ENCODE data around the gene TTK.

The TTK gene

DNA sequence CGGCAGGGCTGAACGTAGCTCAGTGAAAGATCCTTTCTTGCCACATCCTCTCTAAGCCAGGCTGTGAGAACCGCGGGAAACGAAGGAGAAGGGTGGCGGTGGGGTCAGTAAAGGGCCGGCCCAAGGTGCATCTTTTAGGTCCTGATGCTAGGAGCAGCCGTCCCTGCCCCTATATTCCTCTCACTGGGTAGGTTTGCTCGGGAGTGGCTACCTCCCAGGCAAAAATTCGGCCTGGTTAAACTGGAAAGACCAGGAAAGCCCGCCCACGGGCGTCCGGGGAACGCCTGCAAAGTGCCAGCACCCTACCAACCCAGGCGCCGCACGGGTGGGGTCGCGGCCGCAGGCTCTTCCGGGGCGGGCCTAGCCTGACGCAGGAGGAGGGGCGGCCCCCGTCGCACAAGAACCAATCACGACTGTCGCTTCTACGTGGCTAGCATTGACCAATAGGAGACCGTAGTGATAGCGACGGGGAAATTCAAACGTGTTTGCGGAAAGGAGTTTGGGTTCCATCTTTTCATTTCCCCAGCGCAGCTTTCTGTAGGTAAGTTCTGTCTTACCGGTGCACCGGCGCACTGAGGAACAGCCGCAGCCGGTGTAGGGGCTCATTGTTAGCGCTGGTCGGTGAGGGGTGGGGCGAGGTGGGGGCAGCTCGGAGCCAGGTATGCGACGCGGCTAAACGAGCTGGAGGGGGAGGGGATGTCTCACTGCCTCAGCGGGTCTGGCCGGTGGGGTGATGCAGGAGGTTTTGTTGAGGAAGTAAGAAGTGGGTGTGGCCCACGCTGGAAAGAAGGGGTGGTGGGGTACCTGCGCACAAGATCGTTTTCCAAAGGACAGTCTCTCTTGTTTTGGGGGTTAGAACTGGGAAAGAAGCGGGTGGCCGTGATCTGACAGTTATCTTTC, at the start of gene TTK:
TTK (plus strand) TSS at position 477 of the 900 bp plus-strand sequence. CDS start 1,195 bp downstream, outside the sequence.
- DNase-seq, result peak; percentile 85 to 88

DNA sequence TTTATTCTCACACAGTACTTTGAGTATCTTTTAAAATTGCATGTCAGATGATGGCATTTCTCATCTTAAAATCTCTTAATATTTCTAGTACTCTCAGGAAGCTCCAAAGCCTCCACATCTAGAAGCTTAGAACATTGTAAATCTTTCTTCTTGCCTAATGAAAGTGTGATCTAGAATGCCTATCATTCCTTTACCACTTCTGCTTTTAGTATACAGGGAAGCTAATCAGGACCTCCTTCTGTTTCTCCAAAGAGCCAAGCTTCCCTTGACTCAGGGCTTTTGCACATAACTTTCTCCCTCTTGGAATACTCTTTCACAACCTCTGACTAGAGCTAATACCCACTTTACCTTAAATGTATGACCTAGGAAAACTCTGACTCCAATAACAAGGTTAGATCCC, 49.6 kb upstream of the TTK start:
- DNase-seq, result no peak

DNA sequence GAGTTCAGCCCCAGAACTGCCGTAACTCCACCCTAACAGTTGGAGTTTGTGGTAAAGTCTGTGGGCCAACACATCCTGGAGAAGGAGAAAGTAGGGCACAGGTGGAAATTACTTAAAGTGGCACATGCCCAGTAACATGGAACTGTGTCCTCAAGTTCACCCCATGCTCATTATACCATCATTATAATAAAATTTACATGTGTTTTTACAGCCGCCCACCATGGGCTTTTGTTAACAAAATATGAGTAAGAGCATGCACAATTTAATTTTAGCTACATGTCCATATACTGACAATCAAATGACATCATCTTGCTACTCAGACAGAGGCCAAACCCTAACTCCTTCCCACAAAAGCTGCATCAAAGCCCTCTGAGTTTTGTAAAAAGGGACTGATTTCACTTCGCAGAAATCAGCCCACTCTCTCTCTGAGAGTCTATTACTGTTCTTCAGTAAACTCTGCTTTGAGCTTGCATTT, 39.8 kb upstream of the TTK start:
- DNase-seq, result no peak

DNA sequence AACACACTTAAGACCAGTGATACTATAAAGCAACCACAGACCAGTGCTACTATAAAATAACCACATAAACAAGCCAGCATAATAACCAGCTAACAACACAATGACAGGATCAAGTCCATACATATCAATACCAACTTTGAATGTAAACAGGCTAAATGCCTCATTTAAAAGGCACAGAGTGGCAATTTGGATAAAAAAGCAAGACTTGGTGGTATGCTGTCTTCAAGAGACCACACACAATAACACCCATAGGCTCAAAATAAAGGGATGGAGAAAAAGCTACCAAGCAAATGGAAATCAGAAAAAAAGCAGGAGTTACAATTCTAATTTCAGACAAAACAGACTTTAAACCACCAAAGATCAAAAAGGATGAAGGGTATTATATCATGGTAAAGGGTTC, 37.3 kb upstream of the TTK start:
- DNase-seq, result no peak

DNA sequence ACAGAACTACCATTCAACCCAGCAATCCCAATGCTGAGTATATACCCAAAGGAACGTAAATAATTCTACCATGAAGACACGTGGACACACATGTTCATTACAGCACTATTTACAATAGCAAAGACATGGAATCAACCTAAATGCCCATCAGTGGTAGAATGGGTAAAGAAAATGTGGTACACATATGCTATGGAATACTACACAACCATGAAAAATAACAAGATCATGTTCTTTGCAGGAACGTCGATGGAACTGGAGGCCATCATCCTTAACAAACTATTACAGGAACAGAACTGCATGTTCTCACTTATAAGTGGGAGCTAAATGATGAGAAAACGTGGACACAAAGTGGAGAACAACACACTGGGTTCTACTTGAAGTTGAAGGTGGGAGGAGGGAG, 34.7 kb upstream of the TTK start:
- no peak for DNase-seq

DNA sequence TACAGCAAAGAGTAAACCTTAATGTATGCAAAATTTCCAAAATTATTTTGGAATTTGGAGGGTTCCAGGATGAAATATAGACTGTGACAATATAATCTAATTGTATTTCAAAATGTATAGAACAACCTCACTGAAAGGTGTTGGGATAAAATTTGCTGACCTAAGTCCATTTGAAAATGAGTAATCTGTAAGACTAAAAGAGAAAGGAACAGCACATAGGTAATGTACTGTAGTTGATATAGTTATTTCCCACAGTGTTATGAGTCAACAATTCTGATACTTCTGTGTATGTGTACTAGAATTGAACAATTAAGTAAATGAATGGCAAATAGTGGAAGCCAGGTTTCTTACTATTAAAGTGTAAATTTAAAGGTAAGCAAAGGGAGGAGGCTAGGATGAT, 33.3 kb upstream of the TTK start:
- DNase-seq, result no peak

DNA sequence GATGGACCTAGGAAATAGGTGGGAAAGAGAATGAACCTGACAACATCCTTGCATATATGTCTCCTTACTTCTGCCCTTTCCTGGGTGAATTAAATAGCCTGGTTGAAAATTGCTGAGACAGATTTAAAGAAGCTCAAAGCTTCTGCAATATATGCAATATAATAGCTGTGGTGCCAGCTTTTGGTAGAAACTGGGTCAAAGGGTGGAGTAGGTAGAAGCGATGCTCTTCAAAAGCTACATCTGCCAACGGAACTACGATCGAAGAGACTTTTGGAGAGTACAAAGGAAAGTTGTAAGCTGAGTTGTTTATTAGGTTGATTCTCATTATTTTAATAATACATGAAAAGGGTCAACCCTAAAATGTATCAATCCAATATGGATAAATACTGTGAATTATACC, 22.8 kb upstream of the TTK start:
- DNase-seq, result no peak

DNA sequence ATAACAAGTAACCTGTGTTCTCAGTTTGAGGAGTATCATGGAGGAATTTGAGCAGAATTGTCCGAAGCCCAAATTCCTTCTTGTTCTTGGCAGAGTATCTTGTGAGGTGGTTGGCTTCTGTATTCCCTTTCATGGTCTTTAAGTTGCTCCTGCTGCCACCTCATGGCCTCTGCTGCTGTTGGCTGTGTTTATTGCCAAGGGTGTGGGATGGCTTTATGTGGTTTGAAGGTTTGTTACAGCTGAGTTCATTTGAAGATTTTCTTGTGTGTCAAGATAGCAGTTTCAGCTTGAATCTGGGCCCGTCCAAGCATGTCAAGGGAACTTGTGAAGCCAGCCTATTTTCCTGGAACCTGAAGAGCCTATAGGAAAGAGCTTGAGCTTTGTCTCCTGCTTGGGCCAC, 20.2 kb upstream of the TTK start:
- DNase-seq, result no peak

DNA sequence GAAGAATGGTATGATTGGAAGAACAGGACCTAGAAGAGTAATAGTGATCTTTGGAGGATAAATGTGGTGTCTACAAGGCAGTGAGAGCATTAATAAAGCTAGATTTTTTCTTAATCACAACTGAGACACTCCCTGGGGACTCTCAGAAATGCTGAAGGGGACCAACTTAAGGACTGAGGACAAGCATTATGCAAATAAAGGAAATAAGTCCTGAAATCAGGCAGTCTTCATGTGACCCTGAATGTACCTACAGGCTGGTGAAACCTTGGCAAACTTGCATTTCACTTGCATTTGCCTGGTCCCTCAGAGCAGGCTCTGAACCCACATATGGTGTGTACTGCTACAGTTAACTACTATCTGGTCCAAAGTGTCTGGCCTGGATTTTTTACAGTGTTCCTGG, 19.3 kb upstream of the TTK start:
- DNase-seq, result no peak

DNA sequence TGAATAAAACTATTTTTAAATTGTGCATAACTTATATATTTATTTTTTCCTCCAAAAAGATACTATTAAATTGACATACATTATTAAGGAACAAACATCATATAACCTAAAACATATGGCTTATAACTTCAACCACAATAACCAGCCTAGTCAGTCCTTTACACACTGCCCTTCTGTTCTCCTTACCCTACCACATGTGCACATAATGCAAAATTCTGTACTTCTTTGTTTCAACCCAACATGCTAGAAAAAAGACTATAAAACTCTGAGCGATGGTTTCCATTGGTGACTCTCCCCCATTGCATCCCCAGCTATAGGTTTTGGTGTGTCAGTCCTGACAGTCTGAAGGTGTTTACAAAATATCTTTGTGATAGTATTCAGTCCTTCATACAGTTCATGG, 14.8 kb upstream of the TTK start:
- DNase-seq, result no peak

DNA sequence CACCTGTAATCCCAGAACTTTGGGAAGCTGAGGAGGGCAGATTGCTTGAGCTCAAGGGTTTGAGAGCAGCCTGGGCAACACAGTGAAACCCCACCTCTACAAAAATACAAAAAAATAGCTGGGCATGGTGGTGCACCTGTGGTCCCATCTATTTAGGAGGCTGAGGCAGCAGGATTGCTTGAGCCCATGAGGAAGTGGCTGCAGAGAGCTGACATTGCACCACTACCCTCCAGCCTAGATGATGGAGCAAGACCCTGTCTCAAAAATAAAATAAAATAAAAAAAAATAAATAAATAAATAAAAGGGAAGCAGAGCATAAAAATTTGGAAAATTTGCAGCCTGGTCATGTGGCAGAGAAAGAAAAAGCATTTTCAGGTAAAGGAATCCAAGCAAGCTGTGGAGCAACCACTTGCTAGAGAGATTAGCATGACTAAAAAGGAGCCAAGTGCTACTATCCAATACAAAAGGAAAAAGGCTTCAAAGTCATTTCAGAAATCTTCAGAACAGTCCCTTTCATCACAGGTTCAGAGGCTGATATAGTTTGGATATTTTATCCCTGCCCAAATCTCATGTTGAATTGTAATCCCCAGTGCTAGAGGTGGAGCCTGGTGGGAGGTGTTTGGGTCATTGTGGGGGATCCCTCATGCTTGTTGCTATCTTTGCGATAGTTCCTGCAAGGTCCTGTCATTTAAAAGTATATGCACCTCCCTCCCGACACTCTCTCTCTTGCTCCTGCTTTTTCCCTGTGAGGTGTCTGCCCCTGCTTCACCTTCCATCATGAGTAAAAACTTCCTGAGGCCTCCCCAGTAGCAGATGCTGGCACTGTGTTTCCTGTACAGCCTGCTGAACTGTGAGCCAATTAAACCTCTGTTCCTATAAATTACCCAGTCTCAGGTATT, 11.2 kb upstream of the TTK start:
- DNase-seq, result no peak

DNA sequence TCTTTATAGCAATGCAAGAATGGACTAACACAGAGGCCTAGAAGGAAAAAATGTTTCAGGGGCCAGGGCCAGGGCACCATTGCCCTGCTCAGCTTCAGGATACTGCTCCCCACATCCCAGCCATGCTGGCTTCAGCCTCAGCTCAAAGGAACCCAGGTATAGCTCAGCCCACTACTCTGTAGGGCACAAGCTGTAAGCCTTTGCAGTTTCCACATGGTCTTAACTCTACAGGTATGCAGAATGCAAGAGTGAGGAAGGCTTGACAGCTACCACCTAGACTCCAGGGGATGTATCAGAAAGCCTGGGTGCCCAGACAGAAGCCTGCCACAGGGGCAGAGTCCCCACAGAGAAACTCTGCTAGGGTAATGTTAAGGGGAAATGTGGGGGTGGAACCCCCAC, 10.5 kb upstream of the TTK start:
- no peak for DNase-seq

DNA sequence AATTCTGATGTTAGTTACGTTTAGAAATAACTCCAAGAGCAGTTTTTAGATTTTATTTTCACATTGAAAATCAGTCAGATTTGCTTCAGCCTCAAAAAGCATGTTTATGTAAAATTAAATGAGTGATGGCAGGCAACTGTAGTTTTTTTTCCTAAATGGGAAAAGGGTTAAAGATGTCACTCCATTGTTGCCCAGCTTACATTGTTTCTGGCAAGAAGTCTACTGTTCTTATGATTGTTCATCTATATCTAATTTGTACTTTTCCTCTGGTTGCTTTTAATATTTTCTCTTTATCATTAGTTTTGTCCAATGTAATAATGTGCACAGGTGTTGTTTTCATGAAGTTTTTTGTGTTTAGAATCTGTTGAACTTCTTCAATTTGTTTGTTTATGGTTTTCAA, 6.7 kb upstream of the TTK start:
- DNase-seq, result no peak

DNA sequence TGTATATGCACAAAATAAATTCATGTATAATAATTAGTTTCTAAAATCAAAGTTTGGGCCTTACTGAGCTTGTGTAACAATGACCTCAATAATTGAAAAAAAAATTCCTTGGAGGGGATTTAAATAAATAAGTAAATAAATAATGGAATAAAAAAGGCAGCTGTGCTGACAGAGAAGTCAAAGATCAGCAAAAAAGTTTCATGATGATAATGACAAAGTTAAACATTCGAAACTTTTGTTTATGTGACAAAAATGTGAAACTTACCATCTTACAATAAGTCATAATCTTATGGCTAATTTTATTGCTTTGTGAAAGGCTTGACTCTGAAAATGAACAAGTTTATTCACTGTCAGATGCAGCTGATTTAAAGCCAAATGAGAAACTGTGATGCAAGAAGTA, 3.1 kb upstream of the TTK start:
- DNase-seq, result no peak

DNA sequence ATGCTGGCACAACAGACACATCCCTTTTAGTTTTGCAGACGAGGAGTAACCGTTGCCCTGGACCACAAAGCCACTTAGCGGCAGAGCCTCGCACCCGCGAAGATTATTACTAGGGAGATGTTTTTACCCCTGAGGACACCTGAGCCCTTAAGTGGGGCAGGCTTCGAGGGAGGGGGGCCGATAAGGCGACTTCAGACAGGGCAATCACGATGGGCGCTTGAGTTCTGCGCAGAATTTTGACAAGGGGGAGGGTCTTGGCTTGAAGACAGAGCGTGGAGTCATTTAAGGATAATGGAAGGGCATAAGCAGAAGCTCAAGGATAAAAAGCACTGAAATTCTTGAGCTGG, 650 bp upstream of the TTK start:
- DNase-seq, result peak in 1 of 2 experiments; percentile 2

DNA sequence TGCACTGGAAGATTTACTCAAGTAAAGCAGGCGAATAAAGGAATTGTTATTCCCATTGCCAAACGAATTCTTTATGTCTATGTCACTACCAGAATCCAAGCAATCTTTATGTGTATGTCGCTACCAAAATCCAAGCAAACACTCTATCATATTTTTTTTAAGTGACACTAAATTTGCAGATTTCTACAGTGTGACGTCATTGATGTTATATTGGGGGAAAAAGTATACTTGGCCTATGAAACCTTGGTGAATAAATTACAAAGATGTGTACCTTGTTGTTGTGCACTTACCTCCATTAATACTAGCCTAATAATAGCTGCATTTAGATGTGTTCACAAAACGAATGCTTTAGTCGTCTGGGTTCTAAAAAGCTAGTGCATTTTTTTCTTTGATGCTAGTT, 957 bp downstream of the TTK start:
- no peak for DNase-seq

DNA sequence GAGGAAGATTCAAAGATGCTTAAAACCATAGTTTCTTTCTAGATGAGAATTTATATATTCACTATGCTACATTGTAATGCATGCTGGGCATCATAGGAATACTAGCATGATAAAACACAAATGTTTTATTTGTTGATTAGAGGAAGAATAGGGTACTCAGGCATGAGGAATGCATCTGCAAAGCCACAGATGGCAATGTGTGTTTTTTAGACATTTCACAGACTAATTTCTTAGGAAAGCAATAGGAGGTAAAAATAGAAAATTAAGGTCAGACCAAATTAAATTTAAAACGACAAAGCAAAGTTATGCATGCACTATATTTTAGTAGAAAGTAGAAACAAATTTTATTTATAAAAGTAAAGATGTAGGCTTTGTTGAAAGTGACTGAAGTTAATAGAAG, 2.1 kb downstream of the TTK start:
- no peak for DNase-seq

DNA sequence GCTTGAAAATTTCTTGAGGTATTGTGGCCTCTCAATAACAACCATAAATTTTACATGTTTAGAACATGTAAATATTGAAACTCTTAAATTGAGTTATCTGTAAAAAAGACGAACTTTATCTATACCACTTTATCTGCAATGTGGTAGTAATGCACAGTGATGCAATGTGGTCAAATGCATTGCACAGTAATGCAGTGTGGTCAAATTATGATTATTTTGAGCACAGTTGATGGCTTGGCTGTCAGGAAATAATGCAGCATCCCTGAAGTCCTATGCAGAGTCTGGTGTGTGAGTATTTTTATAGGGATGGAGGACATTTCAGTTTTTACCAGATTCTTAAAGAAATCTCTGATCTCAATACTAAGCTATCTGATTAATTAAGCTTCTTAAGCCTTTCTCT, 5.1 kb downstream of the TTK start:
- DNase-seq, result no peak

DNA sequence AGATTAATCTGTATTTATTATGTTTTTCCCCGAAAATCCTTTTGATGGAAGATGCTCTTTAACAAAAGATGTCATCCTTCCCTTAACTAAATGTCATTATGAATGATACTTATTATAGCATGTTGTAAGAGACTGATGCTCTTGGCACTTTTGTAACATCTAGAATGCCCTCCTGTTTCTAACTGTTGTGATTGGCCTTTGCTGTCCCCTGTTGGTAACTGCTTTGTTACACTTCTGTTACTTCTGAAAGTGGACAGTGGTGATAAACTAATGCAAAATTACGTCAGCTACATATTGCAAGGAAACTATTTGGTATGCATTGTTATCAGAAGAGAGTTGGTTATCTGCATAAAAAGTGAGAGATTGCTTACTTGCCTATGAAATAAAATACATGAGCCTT, 5.8 kb downstream of the TTK start:
- no peak for DNase-seq

DNA sequence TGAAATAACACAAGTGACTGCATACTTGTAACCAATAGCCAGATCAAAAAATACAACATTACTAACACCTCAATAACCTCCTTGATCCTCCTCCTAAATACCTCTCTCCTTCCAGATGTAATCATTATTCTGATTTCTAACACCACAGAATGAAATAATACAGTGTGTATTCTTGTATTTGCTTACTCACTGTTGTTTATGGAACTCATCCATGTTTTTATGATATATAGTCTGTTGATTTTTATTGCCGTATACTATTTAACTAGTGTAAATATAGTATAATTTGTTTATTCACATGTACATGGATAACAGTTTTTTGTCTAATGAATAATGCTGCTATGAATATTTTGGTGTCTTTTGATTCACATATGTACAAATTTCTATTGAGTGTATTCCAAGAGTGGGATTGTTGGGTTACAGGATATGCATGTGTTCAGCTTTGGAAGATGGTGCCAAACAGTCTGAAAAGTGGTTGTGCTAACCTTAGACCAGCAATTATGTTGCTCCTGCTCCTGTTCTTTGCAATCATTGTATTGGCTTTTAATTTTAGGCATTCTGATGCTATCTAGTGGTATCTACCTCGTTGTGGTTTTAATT, 11.5 kb downstream of the TTK start:
- no peak for DNase-seq

DNA sequence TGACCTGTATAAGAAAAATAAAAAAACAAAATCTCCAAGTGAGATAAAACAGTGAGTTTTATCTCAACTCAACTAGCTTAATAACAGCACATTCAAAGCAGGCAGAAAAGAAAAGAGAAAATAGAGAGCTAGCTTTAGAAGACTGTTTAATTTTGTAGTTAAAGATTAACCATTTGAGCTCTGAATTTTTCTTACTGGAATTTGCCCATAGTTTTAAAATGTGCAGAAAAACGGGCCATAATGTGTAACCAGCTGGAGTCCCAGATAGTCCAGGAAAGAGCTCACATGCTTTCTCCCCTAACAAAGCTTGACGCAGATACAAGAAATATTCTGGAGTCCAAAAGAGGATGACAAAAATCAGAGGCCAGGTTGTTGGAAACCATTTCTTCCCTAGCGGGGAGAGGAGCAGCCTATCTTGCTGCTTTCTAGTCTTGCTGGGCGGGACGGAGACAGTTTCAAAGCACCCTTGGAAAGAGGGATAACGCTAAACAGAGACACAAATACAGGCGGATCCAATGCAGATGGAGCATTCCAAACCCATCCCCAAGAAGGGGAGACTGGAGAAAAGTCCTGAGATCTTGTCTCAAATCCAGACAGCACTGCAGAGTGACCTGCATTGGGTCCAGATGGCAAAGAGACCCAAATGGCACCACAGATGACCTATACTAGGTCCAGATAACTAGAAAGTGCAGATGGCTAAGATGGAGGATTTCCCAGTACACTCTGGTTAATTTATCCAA, 16.1 kb downstream of the TTK start:
- DNase-seq, result no peak

DNA sequence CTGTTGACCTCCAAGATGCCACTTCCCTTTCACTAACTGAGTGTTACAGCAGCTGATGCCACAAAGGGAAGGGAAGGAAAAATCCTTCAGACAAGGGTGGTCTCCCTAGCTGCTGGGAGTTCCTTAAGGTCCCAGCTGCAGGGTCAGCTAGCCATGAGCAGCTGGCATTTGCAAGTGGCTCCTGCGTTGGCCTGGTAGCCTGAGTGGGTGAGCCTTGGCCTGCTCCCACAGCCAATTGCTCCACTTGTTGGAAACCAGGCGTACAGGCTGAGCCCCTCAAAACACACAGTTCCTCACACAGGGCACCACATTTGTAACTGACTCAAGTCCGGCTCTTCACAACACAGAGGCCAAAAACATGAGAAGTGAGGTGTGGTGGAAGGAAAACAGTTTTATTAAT, 16.7 kb downstream of the TTK start:
- DNase-seq, result no peak

DNA sequence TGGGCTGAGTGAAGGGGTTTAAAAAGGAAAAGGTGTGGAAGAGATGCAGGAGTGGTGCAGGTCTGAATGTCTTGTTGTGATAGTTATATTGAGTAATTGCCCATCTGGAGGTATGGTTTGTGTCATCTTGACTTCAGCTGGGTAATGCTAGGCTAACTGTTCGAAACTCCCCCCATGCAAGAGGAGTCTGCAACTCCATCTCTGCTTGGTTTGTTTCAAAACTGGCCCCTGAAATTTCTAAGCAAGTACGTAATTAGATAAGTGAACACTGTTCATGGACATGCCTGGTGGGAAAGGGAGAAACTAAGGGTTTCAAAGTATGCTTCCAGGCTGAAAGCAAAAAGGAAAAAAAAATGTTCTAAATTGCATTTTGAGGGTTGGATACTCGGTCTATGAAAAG, 17.1 kb downstream of the TTK start:
- no peak for DNase-seq
